Measurements from ENCODE around the gene MBNL1. TPM values are rescaled to one million over a fixed set of nuclear protein-coding genes. Genes with fewer than 3 reads are reported as not detected.

MBNL1 gene
- total RNA-seq, 1 donor from 2014 or later: 229 TPM

DNA sequence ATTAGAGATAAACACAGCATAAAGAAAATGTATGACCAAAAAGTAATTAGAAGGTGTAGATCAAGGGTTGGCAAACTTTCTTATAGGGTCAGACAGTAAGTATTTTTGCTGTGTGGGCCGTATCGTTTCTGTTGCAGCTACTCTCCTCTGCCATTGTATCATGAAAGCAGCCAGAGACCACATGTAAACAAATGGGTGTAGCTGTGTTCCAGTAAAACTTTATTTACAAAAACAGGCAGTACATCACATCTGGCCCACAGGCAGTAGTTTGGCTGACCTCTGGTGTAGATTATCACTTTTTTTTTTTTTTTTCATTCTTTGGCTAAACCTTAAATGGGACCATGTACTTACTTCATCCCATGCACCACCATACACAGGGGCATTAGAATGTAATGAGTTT, 190.8 kb downstream of the MBNL1 start:
- ATAC-seq (no peak), DNase-seq (no peak)
- intact Hi-C loops (cut with DNase I): no loop called here
- no peaks in the 10 kb centered on the region for H3K9me3 ChIP-seq
- no peaks in the 10 kb centered on the region for H3K27me3 ChIP-seq
- H3K27ac ChIP-seq: no peak overlapping the region
- H3K36me3 ChIP-seq: peaks cover 85% of the 10 kb centered on the region
- no peak overlapping the region for H3K4me3 ChIP-seq
- peaks cover 11% of the 10 kb centered on the region for H3K4me1 ChIP-seq
- TF ChIP-seq, protein P1, sequence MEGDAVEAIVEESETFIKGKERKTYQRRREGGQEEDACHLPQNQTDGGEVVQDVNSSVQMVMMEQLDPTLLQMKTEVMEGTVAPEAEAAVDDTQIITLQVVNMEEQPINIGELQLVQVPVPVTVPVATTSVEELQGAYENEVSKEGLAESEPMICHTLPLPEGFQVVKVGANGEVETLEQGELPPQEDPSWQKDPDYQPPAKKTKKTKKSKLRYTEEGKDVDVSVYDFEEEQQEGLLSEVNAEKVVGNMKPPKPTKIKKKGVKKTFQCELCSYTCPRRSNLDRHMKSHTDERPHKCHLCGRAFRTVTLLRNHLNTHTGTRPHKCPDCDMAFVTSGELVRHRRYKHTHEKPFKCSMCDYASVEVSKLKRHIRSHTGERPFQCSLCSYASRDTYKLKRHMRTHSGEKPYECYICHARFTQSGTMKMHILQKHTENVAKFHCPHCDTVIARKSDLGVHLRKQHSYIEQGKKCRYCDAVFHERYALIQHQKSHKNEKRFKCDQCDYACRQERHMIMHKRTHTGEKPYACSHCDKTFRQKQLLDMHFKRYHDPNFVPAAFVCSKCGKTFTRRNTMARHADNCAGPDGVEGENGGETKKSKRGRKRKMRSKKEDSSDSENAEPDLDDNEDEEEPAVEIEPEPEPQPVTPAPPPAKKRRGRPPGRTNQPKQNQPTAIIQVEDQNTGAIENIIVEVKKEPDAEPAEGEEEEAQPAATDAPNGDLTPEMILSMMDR (IDR thresholded peaks at IDR 0.05): no peak

GRCh38 chr3:152460936-152461335, 192.2 kb downstream of the MBNL1 start:
- Histone ChIP-seq H3K36me3 (peaks cover 85% of the 10 kb centered on the region), H3K27me3 (no peaks in the 10 kb centered on the region), H3K4me3 (no peak overlapping the region), H3K27ac (no peak overlapping the region), H3K9me3 (no peaks in the 10 kb centered on the region), H3K4me1 (peaks cover 11% of the 10 kb centered on the region)
- DNase-seq (no peak), ATAC-seq (no peak)
- intact Hi-C loops (cut with DNase I): no loop called here
- TF ChIP-seq, protein P1 (IDR thresholded peaks at IDR 0.05): no peak

DNA sequence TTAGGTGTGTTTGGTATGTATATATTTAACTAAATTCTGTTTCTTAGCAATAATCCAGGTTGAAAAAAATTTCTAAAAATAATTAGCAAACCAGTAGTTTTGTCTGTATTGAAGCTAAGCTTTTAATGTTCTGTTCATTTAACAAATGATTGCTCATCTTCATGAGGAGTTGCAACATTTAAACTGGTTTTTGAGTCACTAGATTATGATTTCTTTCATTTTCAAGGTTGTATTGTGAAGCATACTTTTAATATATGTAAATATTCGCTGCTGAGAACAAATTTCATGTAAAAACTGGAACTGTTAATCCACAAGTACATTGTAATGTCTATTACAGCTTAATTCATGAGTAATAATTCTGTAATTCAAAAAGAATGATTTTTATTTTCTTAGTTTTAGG, 192.7 kb downstream of the MBNL1 start:
- no peak for ATAC-seq

GRCh38 chr3:152466784-152467183, 198.1 kb downstream of the MBNL1 start:
- no peaks in the 10 kb centered on the region for H3K9me3 ChIP-seq
- no peak overlapping the region for H3K27ac ChIP-seq
- no peak for DNase-seq
- intact Hi-C loops (cut with DNase I): no loop called here
- peaks cover 8% of the 10 kb centered on the region for H3K4me1 ChIP-seq
- H3K27me3 ChIP-seq: no peaks in the 10 kb centered on the region
- peak; percentile 82 for ATAC-seq
- TF ChIP-seq, protein P1 (IDR thresholded peaks at IDR 0.05): peak; percentile 50
- H3K4me3 ChIP-seq: no peak overlapping the region
- peaks cover 35% of the 10 kb centered on the region for H3K36me3 ChIP-seq

More for the DNA sequence above, 192.7 kb downstream of the MBNL1 start:
- no peak for DNase-seq
- Histone ChIP-seq H3K36me3 (peaks cover 80% of the 10 kb centered on the region), H3K27ac (no peak overlapping the region), H3K4me3 (no peak overlapping the region), H3K4me1 (peaks cover 11% of the 10 kb centered on the region), H3K9me3 (no peaks in the 10 kb centered on the region), H3K27me3 (no peaks in the 10 kb centered on the region)
- intact Hi-C loops (cut with DNase I): no loop called here
- TF ChIP-seq, protein P1 (IDR thresholded peaks at IDR 0.05): no peak

DNA sequence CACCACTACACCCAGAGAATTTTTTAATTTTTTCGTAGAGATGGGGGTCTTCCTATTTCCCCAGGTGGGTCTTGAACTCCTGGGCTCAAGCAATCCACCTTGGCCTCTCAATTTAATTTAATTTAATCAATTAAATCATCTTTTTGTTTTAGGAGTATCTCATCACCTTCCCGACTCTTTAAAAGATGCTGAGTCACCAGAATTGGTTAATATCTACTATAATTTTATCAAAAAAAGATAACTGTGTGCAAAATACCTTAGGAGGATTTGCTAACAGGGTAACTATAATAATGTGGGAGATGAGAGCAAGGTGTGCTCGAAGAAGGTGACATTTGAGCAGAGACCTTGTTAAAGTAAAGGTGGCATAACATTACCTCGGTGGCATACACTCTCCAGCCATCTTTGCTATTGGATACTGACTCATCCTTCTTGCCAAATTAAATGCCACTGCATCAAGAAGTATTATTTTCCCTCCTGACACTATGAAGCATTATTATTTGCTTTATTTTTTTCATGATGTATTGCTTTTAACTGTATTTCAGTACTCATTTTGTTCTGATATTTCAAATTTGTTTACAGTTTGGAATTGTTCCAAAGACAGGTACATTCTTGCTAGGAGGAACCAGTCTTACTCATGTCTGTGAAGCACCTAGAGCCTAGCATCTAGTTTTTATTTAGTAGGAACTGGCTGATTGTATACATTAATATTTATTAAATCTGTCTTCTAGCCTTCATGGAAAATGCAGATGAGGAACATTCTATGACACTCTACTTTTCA, 200.7 kb downstream of the MBNL1 start:
- H3K4me1 ChIP-seq: peaks cover 4% of the 10 kb centered on the region
- H3K27me3 ChIP-seq: no peaks in the 10 kb centered on the region
- no peak overlapping the region for H3K4me3 ChIP-seq
- ATAC-seq (no peak), DNase-seq (no peak)
- H3K27ac ChIP-seq: no peak overlapping the region
- H3K36me3 ChIP-seq: peaks cover 11% of the 10 kb centered on the region
- H3K9me3 ChIP-seq: no peaks in the 10 kb centered on the region
- intact Hi-C loops (cut with DNase I): no loop called here
- TF ChIP-seq, protein P1 (IDR thresholded peaks at IDR 0.05): no peak

All from upper lobe of right lung (tissue), 1 donor.